IMR-90 (cell line): ENCODE results near the gene SIGLEC9. TPM values are rescaled to one million over a fixed set of nuclear protein-coding genes. Genes with fewer than 3 reads are reported as not detected.

Experiments
- ATAC-seq: fragments of 200-7000 bp; cut with Tn5 transposase; 2 replicates; pipeline ENCODE4 v1.9.1; 2020; ENCODE audit warnings: low read depth, mild to moderate bottlenecking, moderate library complexity
- BruUV-seq: library from RNA; stranded (reverse); fragments of 400-500 nt; replicated peaks from 2 replicates; lab custom pipeline; 2021; lab: Mats Ljungman, UMichigan
- CTCF ChIA-PET: fragments of 300-600 bp; formaldehyde crosslinking; extraction: SDS; loops from one replicate; lab custom pipeline; 2021; ENCODE audit warnings: antibody characterized with exemption; lab: Yijun Ruan, JAX
- POLR2A ChIA-PET: fragments of 300-600 bp; sonication (Branson Sonifier 250); formaldehyde crosslinking; loops from one replicate; lab custom pipeline; 2022; ENCODE audit warnings: antibody characterized with exemption; ENCODE audit not compliant: unreplicated experiment; lab: Charles Lee
- DNase-seq: peaks from one replicate; pipeline ENCODE4 v3.0.0; 2013
- H2AFZ ChIP-seq: replicated peaks from 2 replicates; pipeline ENCODE3; 2013; ENCODE audit warnings: low read length, mild to moderate bottlenecking; ENCODE audit not compliant: poor library complexity
- H2AK5ac ChIP-seq: 2 replicates; pipeline ENCODE4 v1.6.1; 2013; ENCODE audit warnings: low read depth, low read length, inconsistent platforms
- H2AK9ac ChIP-seq: replicated peaks from 2 replicates; pipeline ENCODE3; 2013; ENCODE audit warnings: mild to moderate bottlenecking, low read depth, low read length, moderate library complexity; ENCODE audit not compliant: poor library complexity
- H2BK120ac ChIP-seq: 2 replicates; pipeline ENCODE4 v1.6.1; 2013; ENCODE audit warnings: low read depth, low read length, inconsistent platforms
- H2BK15ac ChIP-seq: 3 replicates; pipeline ENCODE4 v1.6.1; 2013; ENCODE audit warnings: low read depth, low read length, inconsistent platforms
- H2BK20ac ChIP-seq: 2 replicates; pipeline ENCODE4 v1.6.1; 2013; ENCODE audit warnings: low read depth, mild to moderate bottlenecking, inconsistent platforms, low read length, moderate library complexity
- H2BK5ac ChIP-seq: 2 replicates; pipeline ENCODE4 v1.6.1; 2013; ENCODE audit warnings: mild to moderate bottlenecking, low read depth, low read length, inconsistent platforms; ENCODE audit not compliant: poor library complexity, severe bottlenecking
- H3K14ac ChIP-seq: replicated peaks from 2 replicates; pipeline ENCODE4 v1.6.1; 2013; ENCODE audit warnings: low read depth, low read length, inconsistent platforms
- H3K18ac ChIP-seq: 2 replicates; pipeline ENCODE4 v1.6.1; 2013; ENCODE audit warnings: low read depth, low read length, control low read depth
- H3K23ac ChIP-seq: 2 replicates; pipeline ENCODE4 v1.6.1; 2013; ENCODE audit warnings: low read depth, low read length, inconsistent platforms
- H3K27ac ChIP-seq: 2 replicates; pipeline ENCODE4 v1.5.1; 2013; ENCODE audit warnings: mild to moderate bottlenecking, control low read depth, low read length; ENCODE audit not compliant: insufficient read depth
- H3K27me3 ChIP-seq: 2 replicates; pipeline ENCODE4 v1.6.1; 2013; ENCODE audit warnings: low read length; ENCODE audit not compliant: control insufficient read depth, insufficient read depth
- H3K36me3 ChIP-seq: 2 replicates; pipeline ENCODE4 v1.6.1; 2013; ENCODE audit warnings: low read length, mixed read lengths; ENCODE audit not compliant: control insufficient read depth, insufficient read depth
- H3K4ac ChIP-seq: 2 replicates; pipeline ENCODE4 v1.6.1; 2013; ENCODE audit warnings: low read depth, low read length, inconsistent platforms
- H3K4me1 ChIP-seq: 2 replicates; pipeline ENCODE4 v1.6.1; 2013; ENCODE audit warnings: low read length, mixed read lengths; ENCODE audit not compliant: control insufficient read depth, insufficient read depth
- H3K4me2 ChIP-seq: 2 replicates; pipeline ENCODE4 v1.6.1; 2013; ENCODE audit warnings: low read depth, mild to moderate bottlenecking, control low read depth, low read length, moderate library complexity
- H3K4me3 ChIP-seq: 2 replicates; pipeline ENCODE4 v1.5.1; 2013; ENCODE audit warnings: low read depth, mild to moderate bottlenecking, control low read depth, low read length, moderate library complexity; ENCODE audit not compliant: insufficient read depth
- H3K56ac ChIP-seq: 2 replicates; pipeline ENCODE4 v1.6.1; 2013; ENCODE audit warnings: low read length, inconsistent platforms; ENCODE audit not compliant: insufficient read depth; ENCODE audit errors: extremely low read depth
- H3K79me1 ChIP-seq, 2 experiments: 2 replicates each; pipeline ENCODE4 v1.6.1; 2013; ENCODE audit warnings: low read length in 2 of 2, inconsistent platforms in 1 of 2, low read depth in 1 of 2
- H3K9ac ChIP-seq: 2 replicates; pipeline ENCODE4 v1.6.1; 2013; ENCODE audit warnings: low read depth, low read length, control low read depth
- H3K9me1 ChIP-seq: 2 replicates; pipeline ENCODE4 v1.6.1; 2013; ENCODE audit warnings: low read length, inconsistent platforms; ENCODE audit not compliant: insufficient read depth
- H3K9me3 ChIP-seq: 2 replicates; pipeline ENCODE4 v1.6.1; 2013; ENCODE audit warnings: low read length; ENCODE audit not compliant: control insufficient read depth, insufficient read depth
- H4K20me1 ChIP-seq: 2 replicates; pipeline ENCODE4 v1.6.1; 2013; ENCODE audit warnings: low read length, inconsistent platforms; ENCODE audit not compliant: insufficient read depth
- H4K5ac ChIP-seq: 2 replicates; pipeline ENCODE4 v1.6.1; 2013; ENCODE audit warnings: mild to moderate bottlenecking, low read depth, low read length, control low read depth
- H4K8ac ChIP-seq, 2 experiments: 2 replicates each; pipeline ENCODE4 v1.6.1; 2013; ENCODE audit warnings: low read depth in 2 of 2, low read length in 2 of 2, control low read depth in 1 of 2, inconsistent platforms in 1 of 2
- H4K91ac ChIP-seq: 2 replicates; pipeline ENCODE4 v1.6.1; 2013; ENCODE audit warnings: low read depth, low read length, inconsistent platforms; ENCODE audit not compliant: insufficient read depth
- BHLHE40 ChIP-seq: fragments of 150-350 bp; IDR thresholded peaks from 2 replicates; pipeline ENCODE4 v1.6.1; 2016; ENCODE audit warnings: mild to moderate bottlenecking, low read depth, low read length
- CEBPB ChIP-seq: IDR thresholded peaks from 2 replicates; pipeline ENCODE4 v1.6.1; 2012; ENCODE audit warnings: low read depth, low read length, improper control_type of control experiment
- CHD1 ChIP-seq: IDR thresholded peaks from 2 replicates; pipeline ENCODE4 v1.6.1; 2012; ENCODE audit warnings: low read depth, low read length, improper control_type of control experiment
- ELK1 ChIP-seq: fragments of 150-350 bp; IDR thresholded peaks from 2 replicates; pipeline ENCODE4 v1.6.1; 2016; ENCODE audit warnings: low read depth, mild to moderate bottlenecking, low read length, moderate library complexity, borderline replicate concordance
- MAFK ChIP-seq: IDR thresholded peaks from 2 replicates; pipeline ENCODE4 v1.6.1; 2012; ENCODE audit warnings: low read depth, low read length, improper control_type of control experiment
- MAZ ChIP-seq: IDR thresholded peaks from 2 replicates; pipeline ENCODE4 v1.6.1; 2012; ENCODE audit warnings: low read depth, mild to moderate bottlenecking, low read length, improper control_type of control experiment, moderate library complexity, borderline replicate concordance
- MXI1 ChIP-seq: IDR thresholded peaks from 2 replicates; pipeline ENCODE4 v1.6.1; 2012; ENCODE audit warnings: low read depth, mild to moderate bottlenecking, low read length, moderate library complexity, borderline replicate concordance
- NFE2L2 ChIP-seq: fragments of 150-350 bp; IDR thresholded peaks from 2 replicates; pipeline ENCODE4 v1.6.1; 2016; ENCODE audit warnings: low read depth, mild to moderate bottlenecking, low read length
- POLR2A ChIP-seq: IDR thresholded peaks from 2 replicates; pipeline ENCODE4 v1.6.1; 2012; ENCODE audit warnings: mild to moderate bottlenecking, low read depth, low read length
- RAD21 ChIP-seq: IDR thresholded peaks from 2 replicates; pipeline ENCODE4 v1.6.1; 2012; ENCODE audit warnings: low read length, improper control_type of control experiment
- RCOR1 ChIP-seq: IDR thresholded peaks from 2 replicates; pipeline ENCODE4 v1.6.1; 2012; ENCODE audit warnings: mild to moderate bottlenecking, low read length, improper control_type of control experiment; ENCODE audit not compliant: insufficient replicate concordance
- RFX5 ChIP-seq: IDR thresholded peaks from 2 replicates; pipeline ENCODE4 v1.8.0; 2012; ENCODE audit warnings: low read depth, mild to moderate bottlenecking, low read length, moderate library complexity
- USF2 ChIP-seq: fragments of 150-350 bp; IDR thresholded peaks from 2 replicates; pipeline ENCODE4 v1.6.1; 2017; ENCODE audit warnings: mild to moderate bottlenecking, antibody characterized with exemption, low read length, low read depth
- WGBS, 2 experiments: methylation state at CpG; one replicate each; pipeline versions ENCODE4 v1.1.5 to v1.1.7; 2013; ENCODE audit warnings: missing lambda C conversion rate in 2 of 2; ENCODE audit not compliant: insufficient read length in 1 of 2; ENCODE audit errors: extremely low coverage in 2 of 2; 5-methylcytosine and 5-hydroxymethylcytosine counted together
- dilution Hi-C: fragments of 300-500 bp; cut with HindIII; formaldehyde crosslinking; loops from one replicate; pipeline ENCODE4 v1.14.3; 2018; ENCODE audit warnings: low sequenced_read_pairs; ENCODE audit not compliant: unreplicated experiment
- in situ Hi-C: fragments of 300-500 bp; cut with MboI; formaldehyde crosslinking; loops from 3 replicates; pipeline ENCODE4 v1.14.3; 2019; ENCODE audit warnings: low sequenced_read_pairs, inconsistent platforms, mixed read lengths
- intact Hi-C: fragments of 100-400 bp; cut with micrococcal nuclease; formaldehyde crosslinking; loops from 2 replicates; pipeline ENCODE4 v1.10.0; 2022
- polyA plus RNA-seq, 3 experiments: library from polyadenylated mRNA; depleted of rRNA; stranded (reverse); fragments of >200 nt; gene quantifications; 2 replicates each; pipeline ENCODE4 v1.2.3, GENCODE V29; 2012; ENCODE audit warnings: low replicate concordance in 1 of 3
- total RNA-seq: library from RNA; depleted of rRNA; stranded (reverse); fragments of >200 nt; gene quantifications from 2 replicates; pipeline ENCODE4 v1.2.3, GENCODE V29; 2012

The SIGLEC9 gene
- total and polyA plus RNA-seq, 2 of the 4 experiments (the other 2 are of a cell fraction), result 0.03 TPM; not detected in 1

GRCh38 chr19:51097796-51098195, 26.9 kb upstream of the SIGLEC9 start:
- no peak overlapping the region for H2BK20ac ChIP-seq
- H2BK5ac ChIP-seq, result no peak overlapping the region
- H3K4me2 ChIP-seq, result no peak overlapping the region
- intact Hi-C loops, result loop anchor here (5.0 kb wide), 1 partner anchor 165 kb away; no protein-coding TSS in a partner anchor
- H4K20me1 ChIP-seq, result peaks cover 25% of the 10 kb centered on the region
- CTCF ChIA-PET, result no interaction called here
- H3K4me3 ChIP-seq, result no peak overlapping the region
- no peak overlapping the region for H4K8ac ChIP-seq
- TF ChIP-seq RCOR1, result no peak
- no peak for TF ChIP-seq NFE2L2
- TF ChIP-seq CEBPB, result no peak
- no peak for TF ChIP-seq ELK1
- TF ChIP-seq RAD21, result no peak
- no peak for TF ChIP-seq MAZ
- no peak for TF ChIP-seq MXI1
- no peak for TF ChIP-seq BHLHE40
- no peak for TF ChIP-seq MAFK
- no peak for TF ChIP-seq RFX5
- TF ChIP-seq CHD1, result no peak
- no peak for TF ChIP-seq POLR2A
- TF ChIP-seq USF2, result no peak
- peaks cover 19% of the 10 kb centered on the region for H3K36me3 ChIP-seq
- peaks cover 3% of the 10 kb centered on the region; the same call in 1 of the 2 replicates for H3K4me1 ChIP-seq
- no peak overlapping the region for H2AK9ac ChIP-seq
- no peak overlapping the region for H3K9ac ChIP-seq
- H3K9me1 ChIP-seq, result no peaks in the 10 kb centered on the region; the same call in 1 of the 2 replicates
- no peak overlapping the region for H3K27ac ChIP-seq
- H3K23ac ChIP-seq, result no peak overlapping the region
- H3K9me3 ChIP-seq, result no peaks in the 10 kb centered on the region
- H2AK5ac ChIP-seq, result no peak overlapping the region
- no peaks in the 10 kb centered on the region for H3K27me3 ChIP-seq
- no peak overlapping the region for H3K56ac ChIP-seq
- ATAC-seq (no peak), DNase-seq (no peak)
- H3K4ac ChIP-seq, result no peak overlapping the region
- BruUV-seq, result no TSS peak
- no peak overlapping the region for H2BK15ac ChIP-seq
- H3K18ac ChIP-seq, result no peak overlapping the region
- H2AFZ ChIP-seq, result no peak overlapping the region
- POLR2A ChIA-PET, result no interaction called here
- H4K5ac ChIP-seq, result no peak overlapping the region
- no peak overlapping the region for H4K91ac ChIP-seq
- peaks cover 6 to 35% of the 10 kb centered on the region in 2 experiments; a peak in 3 of 4 replicates for H3K79me1 ChIP-seq
- no peak overlapping the region for H2BK120ac ChIP-seq
- WGBS, 2 experiments, result 83% methylated on average over 16 of the region's 20 CpGs; no CpG with 5 or more reads in 1 of the 2 experiments
- dilution Hi-C loops, result no loop called here
- in situ Hi-C loops, result no loop called here
- no peak overlapping the region for H3K14ac ChIP-seq
